ENCODE data around the gene CFAP53.
"Not testable (repeated sequence)": the region's sequence is repeated elsewhere in the genome, so short reads cannot be mapped to it uniquely, and the experiment has no call there.

Gene CFAP53, protein sequence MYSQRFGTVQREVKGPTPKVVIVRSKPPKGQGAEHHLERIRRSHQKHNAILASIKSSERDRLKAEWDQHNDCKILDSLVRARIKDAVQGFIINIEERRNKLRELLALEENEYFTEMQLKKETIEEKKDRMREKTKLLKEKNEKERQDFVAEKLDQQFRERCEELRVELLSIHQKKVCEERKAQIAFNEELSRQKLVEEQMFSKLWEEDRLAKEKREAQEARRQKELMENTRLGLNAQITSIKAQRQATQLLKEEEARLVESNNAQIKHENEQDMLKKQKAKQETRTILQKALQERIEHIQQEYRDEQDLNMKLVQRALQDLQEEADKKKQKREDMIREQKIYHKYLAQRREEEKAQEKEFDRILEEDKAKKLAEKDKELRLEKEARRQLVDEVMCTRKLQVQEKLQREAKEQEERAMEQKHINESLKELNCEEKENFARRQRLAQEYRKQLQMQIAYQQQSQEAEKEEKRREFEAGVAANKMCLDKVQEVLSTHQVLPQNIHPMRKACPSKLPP

DNA sequence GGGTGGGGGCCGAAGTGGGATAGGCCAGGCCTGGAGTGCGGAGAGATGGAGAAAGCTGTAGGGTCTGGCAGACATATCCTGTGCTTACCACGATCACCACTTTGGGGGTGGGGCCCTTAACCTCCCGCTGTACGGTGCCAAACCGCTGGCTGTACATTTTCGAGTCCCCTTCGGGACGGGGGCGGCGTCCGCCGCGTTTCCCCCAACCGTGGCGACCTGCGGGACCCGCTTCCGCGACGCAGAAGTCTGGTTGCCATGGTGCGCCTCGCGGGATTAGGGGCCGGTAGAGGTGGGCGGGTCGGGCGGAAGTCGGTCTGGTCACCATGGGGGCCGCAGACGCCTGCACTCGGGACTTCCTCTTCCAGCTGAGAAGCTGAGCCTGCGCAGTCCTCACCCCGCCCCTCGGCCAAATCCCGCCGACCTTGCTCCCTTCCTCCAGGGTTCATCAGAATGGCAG is at the start of gene CFAP53:
TSS of gene CFAP53 (minus strand) at position 248 of the 457 bp plus-strand sequence. CDS start at position 157, 91 bp downstream.
- peak; percentile 66 to 80 for DNase-seq (ENCODE audit: extremely low read depth in 1 of 2, low read depth in 1 of 2)

DNA sequence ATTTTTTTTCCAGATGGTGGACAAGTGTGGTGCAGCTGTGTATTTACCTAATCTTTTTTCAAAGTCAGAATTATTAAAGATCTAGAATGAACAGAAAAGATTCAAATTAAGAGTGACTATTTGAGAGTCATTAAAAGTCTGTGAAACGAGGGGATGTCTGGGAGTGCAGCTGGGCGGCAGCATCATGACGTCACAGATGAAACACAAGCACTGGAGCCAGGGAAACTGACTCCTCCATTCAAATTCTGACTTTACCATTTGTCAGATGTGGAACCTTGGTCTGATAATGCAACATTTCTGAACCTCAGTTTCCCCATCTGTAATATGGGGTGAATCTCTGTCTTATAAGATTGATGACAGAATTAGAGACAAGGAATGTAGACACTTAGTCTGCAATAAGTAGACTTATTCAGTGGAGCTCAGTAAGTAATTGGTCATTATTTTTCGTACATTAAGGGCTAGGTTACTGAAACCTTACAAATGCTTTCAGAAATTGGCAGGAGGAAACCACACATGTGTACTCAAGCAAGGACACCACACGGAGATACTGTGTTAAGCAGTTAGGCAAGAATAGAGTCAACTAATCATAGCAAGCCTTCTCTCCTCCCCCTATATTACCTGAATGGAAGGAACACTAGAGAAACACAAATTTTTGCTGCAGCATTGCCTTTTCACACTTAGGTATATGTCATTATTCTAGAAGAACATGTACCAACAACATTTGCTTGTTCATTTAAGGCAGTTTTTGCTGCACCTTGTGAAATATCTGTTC is 49.0 kb upstream of the CFAP53 start:
- DNase-seq (ENCODE audit: extremely low read depth in 1 of 2, low read depth in 1 of 2), result no peak

DNA sequence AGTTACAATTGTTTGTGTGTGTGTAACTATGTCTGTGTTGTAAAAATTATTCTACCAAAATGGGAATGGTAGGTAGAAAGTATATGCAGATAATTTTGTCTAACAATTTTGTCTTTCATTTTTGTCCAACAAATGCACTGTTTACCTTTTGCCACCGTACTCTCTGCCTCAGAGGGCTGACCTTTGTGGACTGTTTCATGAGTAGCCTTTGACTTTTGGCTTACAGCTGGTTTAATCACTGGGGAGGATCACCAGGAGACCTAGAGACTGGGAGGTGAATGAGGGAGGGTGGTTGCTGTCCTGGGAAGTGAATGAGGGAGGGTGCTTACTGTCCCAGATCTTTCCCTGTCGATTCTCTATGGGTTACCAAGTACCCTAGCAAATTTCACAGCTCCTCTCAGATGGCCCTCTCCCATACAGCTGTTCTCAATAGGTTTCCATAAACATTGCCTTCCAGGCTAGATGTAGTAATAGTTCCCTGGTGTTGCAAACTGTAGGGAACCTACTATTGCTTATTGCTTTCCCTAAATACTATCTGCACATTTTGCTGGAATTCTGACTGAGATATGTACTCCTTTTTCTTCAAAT is 47.7 kb upstream of the CFAP53 start:
- DNase-seq (ENCODE audit: extremely low read depth in 1 of 2, low read depth in 1 of 2), result no peak

DNA sequence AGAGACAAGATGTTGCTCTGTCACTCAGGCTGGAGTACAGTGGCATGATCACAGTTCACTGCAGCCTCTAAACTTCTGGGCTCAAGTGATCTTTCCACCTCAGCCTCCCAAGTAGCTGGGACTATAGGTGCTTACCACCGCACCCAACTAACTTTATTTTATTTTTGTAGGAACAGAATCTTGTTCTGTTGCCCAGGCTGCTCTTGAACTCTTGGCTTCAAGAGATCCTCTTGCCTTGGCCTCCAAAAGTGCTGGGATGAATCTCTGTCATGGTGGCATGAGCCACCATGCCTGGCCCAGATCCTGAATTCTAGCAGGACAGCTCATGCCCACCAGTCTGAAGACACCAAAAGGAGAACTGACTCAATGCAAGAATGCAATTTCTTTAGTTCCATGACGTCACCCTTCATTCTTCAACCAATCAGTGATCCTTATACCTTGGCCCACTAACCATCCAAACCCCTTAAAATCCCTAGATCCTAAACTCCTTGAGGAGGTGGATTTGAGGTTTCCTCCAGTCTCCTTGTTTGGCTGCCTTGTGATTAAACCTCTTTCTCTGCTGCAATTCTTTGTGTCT is 46.8 kb upstream of the CFAP53 start:
- no peak for DNase-seq (ENCODE audit: extremely low read depth in 1 of 2, low read depth in 1 of 2)

DNA sequence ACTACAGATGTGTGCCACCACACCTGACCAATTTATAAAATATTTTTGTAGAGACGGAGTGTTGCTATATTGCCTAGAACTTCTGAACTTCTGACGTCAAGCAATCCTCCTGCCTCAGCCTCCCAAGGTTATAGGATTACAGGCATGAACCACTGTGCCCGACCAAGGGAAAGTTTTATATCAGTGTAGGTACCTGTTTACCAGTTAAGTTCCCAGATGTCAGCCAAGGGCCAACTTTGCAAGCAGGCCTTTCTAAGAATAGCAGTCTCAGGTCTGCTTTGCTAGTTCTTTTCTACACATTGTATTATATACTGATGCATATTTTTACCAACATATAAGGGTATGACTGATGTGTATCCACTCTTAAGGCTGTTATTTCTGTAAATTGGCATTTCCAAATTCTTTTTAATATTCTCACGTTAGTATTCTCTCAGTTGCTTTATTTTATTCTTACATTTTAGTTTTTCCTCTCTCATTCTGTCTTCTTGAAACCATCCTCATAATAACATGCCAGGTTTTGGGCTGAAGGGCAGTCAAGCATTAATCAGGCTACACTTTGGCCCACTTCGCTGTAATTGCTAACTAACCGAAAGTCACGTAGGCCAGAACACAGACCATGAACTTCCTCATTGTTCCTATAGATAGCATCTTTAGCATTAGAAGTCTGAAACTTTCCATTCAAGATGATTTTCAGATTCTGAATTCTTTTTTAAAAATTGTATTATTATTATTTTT is 46.2 kb upstream of the CFAP53 start:
- DNase-seq (ENCODE audit: extremely low read depth in 1 of 2, low read depth in 1 of 2), result no peak

DNA sequence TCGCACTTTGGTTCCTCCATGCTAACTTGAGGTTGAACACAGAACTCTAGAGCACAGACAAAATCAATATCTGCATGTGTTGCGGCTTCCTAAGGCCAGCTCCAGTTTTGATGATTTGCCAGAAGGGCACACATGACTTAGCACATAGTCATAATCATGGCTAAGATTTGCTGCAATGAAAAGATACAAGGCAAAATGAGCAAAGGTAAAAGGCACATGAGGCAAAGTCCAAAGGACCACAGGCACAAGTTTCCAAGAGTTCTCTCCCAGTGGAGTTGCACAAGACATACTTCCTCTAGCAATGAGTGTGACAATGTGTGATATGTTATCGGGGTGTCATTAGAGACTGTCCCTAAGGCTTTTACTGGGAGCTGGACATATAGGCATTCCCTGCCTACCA is 45.4 kb upstream of the CFAP53 start:
- no peak for DNase-seq (ENCODE audit: extremely low read depth in 1 of 2, low read depth in 1 of 2)

DNA sequence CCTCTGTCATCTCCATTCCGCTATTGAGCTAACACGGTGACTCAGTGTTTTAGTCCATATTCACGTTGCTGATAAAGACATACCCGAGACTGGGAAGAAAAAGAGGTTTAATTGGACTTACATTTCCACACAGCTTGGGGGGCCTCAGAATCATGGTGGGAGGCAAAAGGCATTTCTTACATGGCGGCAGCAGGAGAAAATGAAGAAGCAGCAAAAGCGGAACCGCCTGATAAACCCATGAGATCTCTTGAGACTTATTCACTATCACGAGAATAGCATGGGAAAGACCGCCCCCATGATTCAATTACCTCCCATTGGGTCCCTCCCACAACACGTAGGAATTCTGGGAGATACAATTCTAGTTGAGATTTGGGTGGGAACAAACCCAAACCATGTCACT is 43.8 kb upstream of the CFAP53 start:
- DNase-seq (ENCODE audit: extremely low read depth in 1 of 2, low read depth in 1 of 2), result no peak

DNA sequence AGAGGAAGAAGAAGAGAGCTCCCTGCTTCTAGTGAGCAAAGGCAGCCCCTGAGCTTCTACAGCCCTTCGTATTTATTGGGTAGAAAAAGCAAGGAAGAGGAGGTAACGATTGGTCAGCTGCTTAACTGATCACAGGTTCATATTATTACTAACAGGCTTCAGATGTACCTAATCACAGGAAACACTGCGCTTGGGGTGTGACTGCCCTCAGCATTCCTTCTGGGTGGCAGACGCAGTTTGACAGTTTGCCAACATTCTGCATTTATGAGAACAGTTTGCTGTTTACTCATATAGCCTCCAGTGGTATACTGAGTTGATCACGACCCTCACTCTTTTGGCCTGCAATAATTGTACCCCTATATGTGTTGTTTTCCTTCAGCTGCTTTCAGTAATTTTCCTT is 42.6 kb upstream of the CFAP53 start:
- DNase-seq (ENCODE audit: extremely low read depth in 1 of 2, low read depth in 1 of 2), result not testable (repeated sequence)

DNA sequence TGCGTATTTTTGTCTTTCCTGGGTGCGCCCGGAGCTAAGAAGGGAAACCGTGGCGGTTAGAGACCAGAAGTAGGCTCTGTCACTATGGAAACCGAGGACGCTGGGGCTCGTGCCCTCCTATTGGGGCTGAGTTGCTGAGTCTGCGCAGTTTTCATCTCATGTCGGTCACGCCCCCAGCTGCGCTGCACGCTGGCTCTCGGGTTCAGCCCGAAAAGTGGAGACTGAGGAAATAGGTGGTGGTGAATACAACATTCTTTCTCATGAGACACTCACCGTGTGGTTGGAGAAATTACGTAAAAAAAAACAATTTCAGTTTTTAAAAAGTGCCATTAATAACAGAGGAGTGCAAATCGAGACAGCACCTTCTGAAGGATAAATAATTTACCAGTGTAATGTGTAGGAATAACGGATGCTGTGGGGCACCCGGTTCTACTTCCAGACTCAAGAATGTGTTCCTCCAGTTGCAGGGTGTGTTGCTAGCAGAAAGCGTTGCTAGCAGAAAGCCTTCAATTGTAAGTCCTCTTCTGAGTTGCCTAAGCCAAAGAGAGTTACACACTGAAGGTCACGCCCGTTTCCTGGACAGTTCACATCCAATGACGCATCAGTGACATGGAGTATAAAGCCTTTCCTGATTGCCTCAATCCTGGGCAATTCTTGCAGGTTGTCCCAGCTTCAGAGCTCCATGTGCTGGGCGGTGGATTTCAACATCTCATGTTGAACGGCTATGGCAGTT is 41.6 kb upstream of the CFAP53 start:
- DNase-seq (ENCODE audit: extremely low read depth in 1 of 2, low read depth in 1 of 2), result peak; percentile 78 to 81

DNA sequence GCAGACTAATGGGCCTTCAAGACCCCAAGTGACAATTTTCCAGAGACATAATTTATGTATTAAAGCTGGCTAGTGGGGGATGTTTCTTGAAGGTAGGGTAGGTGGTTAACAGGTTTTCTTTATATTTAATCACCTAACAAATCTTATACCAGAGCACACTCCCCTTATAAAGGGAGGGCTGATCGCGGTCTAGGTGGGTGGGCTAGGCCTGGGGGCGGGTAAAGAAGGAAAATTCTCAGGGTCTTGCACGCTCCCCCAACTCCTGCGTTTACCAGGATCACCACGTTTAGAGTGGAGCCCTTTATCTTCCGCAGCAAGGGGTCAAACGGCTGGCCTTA is 41.1 kb upstream of the CFAP53 start:
- DNase-seq (ENCODE audit: extremely low read depth in 1 of 2, low read depth in 1 of 2), result no peak

DNA sequence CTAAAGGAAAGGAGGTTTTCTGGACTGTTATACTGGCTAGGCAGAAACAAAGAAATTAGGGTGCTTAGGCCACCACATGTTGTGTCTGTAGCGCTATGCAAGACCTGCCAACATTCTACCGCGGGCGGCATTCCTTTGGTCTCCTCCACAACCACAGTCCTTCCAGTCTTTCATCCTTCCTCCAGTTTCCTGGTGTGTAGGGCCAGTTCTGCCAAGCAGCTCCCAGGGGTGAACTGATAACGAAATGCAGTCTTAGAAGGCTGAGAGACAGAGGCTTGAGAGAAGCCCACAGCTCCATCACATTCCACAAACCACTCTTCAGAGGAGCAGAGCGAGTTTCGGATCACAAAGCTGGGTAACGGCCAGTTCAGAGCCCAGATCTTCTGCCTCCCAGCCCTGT is 40.6 kb upstream of the CFAP53 start:
- DNase-seq (ENCODE audit: extremely low read depth in 1 of 2, low read depth in 1 of 2), result no peak

DNA sequence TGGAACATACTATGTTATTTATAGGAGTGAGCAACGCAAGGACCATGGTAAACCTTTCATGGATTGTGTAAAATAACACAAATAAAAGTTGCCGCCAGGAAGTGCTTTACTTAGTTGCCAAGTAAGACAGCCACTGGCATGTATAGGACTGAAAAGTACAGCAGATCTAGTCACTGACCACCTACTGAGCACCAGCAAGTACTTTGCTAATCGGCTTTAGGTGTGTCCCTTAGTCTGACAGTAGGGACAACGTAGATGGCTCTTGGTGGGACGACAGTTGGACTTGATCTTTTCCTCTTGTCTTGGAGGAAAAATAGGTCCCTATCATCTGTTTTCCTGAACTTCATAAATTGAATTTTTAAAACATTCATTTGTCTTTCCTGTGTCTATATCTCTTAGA is 34.8 kb upstream of the CFAP53 start:
- DNase-seq (ENCODE audit: extremely low read depth in 1 of 2, low read depth in 1 of 2), result no peak

DNA sequence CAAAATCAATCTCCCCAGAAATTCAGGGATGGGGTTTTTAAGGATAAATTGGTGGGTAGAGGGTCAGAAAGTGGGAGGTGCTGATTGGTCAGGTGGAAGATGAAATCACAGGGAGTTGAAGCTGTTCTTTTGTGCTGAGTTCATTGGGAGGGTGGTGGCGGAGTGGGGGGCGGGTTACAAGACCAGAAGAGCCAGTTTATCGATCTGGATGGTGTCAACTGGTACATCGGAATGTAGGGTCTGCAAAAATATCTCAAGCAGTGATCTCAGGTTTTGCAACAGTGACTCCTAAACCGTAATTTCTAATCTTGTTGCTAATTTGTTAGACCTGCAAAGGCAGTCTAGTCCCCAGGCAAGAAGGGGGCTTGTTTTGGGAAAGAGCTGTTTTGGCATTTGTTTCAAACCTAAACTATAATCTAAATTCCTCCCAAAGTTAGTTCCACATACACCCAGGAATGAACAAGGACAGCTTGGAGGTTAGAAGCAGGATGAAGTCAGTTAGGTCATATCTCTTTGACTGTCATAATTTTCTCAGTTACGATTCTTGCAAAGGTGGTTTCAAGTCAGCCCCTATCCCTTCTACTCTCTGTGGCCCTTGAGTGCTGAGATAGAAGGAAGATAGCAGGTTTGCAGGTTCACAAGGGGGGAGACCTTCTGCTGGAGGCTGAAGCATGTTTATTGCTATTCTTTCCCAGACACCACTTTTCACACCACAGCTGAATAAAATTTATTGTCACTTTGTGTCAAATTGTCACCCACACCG is 33.5 kb upstream of the CFAP53 start:
- no peak for DNase-seq (ENCODE audit: extremely low read depth in 1 of 2, low read depth in 1 of 2)

DNA sequence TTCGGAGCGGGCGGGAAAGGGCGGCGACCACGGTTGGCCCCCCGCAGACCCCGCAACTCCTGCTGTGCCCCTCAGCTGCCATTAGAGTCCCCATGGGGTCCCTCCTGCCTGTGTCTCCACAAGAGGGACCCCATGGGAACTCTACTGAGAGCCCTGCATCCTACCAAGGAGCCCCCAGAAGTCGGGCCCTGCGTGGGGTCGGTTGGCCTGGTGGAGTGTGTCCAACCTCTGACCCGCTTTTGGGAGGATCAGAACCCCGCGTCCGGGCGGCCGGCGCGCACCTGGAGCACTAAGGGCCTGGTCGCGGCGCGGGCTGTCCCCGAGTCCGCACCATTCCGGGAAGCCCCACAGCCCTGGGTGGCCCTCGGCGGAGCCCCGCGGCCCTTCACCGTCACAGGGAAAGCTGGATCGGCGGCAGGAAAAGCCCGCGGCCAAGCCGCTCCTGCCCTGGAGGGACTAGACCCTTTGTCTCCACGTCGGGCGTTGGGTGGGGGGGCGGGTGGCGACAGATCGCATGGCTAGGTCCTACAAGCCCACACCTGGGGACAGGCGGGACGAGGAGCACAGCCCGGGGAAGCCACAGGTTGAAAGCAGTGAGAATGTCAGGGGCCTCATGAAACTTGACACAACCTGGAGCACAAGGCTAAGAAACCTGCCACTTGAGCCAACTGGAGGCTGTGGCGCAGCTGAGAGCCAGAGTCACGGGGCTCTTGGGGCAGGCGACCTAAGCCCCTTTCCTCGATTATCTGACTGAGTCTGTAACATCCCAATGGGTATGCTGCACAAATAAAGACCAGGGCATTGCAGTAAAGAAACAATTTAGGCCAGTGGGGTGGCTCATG is 32.4 kb upstream of the CFAP53 start:
- no peak for DNase-seq (ENCODE audit: extremely low read depth in 1 of 2, low read depth in 1 of 2)

DNA sequence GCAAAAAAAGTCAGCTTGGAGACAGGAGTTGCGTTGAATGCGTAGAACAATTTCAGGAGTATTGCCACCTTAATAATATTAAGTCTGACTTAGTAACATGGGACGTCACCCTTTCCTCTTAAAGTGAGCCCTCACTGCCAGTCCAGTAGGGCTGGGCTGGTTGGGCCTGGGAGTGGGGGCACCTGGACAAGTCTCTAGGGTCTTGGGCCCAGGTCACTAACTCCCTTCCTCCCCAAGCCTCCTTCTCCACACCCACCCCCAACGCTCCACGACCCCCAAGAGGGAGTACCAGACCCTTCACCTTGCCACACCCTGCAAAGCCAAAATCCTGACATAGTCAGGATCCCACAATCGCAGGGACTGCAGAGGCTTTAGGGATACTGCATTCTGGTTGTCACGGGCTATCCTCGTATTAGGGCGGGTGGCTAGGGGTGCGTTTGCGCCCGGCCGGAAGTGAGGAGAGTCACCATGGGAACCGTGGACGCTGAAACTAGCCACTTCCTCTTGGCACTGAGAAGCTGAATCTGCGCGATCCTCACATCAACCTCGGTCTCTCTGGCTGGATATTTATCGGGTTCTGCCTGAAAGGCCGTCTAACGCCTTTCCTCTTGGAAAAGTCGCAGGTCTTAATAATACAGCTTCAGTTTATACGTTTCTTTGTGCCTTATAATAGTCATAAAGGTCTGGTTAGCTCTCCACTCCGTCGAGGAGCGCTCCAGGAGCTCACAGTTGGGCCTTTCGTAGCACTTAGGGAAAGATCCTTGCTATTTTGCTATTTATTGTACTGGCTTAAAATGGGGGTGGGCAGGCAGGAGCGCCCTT is 31.5 kb upstream of the CFAP53 start:
- peak in 1 of 2 donors; percentile 41 for DNase-seq (ENCODE audit: extremely low read depth in 1 of 2, low read depth in 1 of 2)

DNA sequence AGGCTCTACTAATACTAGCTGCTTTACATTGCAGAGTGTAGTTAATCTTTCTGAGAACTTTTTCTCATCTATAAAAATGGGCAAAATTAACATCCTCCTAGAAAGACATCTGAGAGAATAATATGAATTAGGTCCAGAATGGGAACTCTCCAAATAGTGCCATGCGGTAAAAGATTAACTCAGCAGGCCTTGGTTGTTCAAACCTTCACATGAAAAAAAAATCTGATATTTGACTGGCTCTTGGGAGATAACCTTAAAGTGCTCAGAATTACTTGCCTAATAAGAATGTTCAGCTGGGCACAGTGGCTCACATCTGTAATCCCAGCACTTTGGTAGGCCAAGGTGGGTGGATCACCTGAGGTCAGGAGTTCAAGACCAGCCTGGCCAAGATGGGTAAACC is 26.7 kb upstream of the CFAP53 start:
- no peak for DNase-seq (ENCODE audit: extremely low read depth in 1 of 2, low read depth in 1 of 2)

DNA sequence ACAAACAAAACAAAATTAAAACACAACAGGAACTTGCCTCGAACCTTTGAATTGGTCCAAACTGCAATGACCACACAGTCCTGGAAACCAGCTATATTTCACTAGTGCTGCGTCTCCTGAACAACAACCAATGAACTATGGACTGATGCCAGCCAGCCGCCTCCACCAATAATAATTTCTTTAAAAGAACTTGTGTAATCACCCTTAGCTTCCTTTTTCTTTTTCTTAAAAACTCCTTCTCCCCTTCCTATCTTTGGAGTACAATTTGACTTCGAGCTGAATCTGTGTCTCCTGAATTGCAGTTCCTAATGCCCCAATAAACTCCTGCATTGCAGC is 22.8 kb upstream of the CFAP53 start:
- DNase-seq (ENCODE audit: extremely low read depth in 1 of 2, low read depth in 1 of 2), result no peak

All from activated CD8-positive, alpha-beta memory T cell treated with anti-CD3 and anti-CD28 coated beads for 1 hour (primary cell).